Loucy (cell line): ENCODE data around the gene CHP2.

ENCODE experiments used
- H2AFZ ChIP-seq: fragments of 200-600 bp; sonication (generic); 2 replicates; pipeline ENCODE4 v1.6.0; 2016; ENCODE audit warnings: antibody characterized with exemption, mild to moderate bottlenecking, low read length, moderate library complexity
- H3F3A ChIP-seq: fragments of 200-600 bp; 2 replicates; pipeline ENCODE4 v1.6.0; 2016; ENCODE audit warnings: antibody characterized with exemption, low read depth, mild to moderate bottlenecking
- H3K27me3 ChIP-seq: fragments of 200-600 bp; sonication (generic); 2 replicates; pipeline ENCODE4 v1.6.1; 2014; ENCODE audit warnings: low read length, mild to moderate bottlenecking; ENCODE audit not compliant: insufficient read depth, poor library complexity, severe bottlenecking
- H3K36me3 ChIP-seq: fragments of 200-600 bp; sonication (generic); 2 replicates; pipeline ENCODE4 v1.6.1; 2016; ENCODE audit warnings: low read length; ENCODE audit not compliant: insufficient read depth
- H3K4me1 ChIP-seq: fragments of 200-600 bp; sonication (generic); 2 replicates; pipeline ENCODE4 v1.5.1; 2014; ENCODE audit warnings: low read length, mild to moderate bottlenecking; ENCODE audit not compliant: insufficient read depth, poor library complexity, severe bottlenecking
- H3K4me2 ChIP-seq: fragments of 200-600 bp; sonication (generic); 2 replicates; pipeline ENCODE4 v1.6.0; 2014; ENCODE audit warnings: antibody characterized with exemption, low read length, low read depth, mild to moderate bottlenecking; ENCODE audit not compliant: poor library complexity, severe bottlenecking
- H3K4me3 ChIP-seq: fragments of 200-600 bp; sonication (generic); 2 replicates; pipeline ENCODE4 v1.5.1; 2014; ENCODE audit warnings: low read length, mild to moderate bottlenecking, mixed read lengths; ENCODE audit not compliant: poor library complexity, severe bottlenecking
- H3K79me2 ChIP-seq: fragments of 200-600 bp; sonication (generic); 2 replicates; pipeline ENCODE4 v1.6.1; 2014; ENCODE audit warnings: low read length; ENCODE audit not compliant: insufficient read depth
- H3K9ac ChIP-seq: fragments of 200-600 bp; sonication (generic); 2 replicates; pipeline ENCODE4 v1.6.0; 2014; ENCODE audit warnings: mild to moderate bottlenecking, low read depth, low read length, moderate library complexity; ENCODE audit not compliant: poor library complexity, severe bottlenecking
- H3K9me2 ChIP-seq: fragments of 200-600 bp; sonication (generic); replicated peaks from 2 replicates; pipeline ENCODE4 v1.6.1; 2016; ENCODE audit warnings: low read depth, low read length, mixed read lengths
- H3K9me3 ChIP-seq: fragments of 200-600 bp; sonication (generic); 2 replicates; pipeline ENCODE4 v1.6.1; 2014; ENCODE audit warnings: mild to moderate bottlenecking, antibody characterized with exemption, low read length, low read depth; ENCODE audit not compliant: insufficient read depth
- H4K20me1 ChIP-seq: fragments of 200-600 bp; sonication (generic); 2 replicates; pipeline ENCODE4 v1.6.0; 2014; ENCODE audit warnings: antibody characterized with exemption, low read length, mild to moderate bottlenecking; ENCODE audit not compliant: insufficient read depth, poor library complexity, severe bottlenecking
- CTCF ChIP-seq: fragments of 200-600 bp; sonication (generic); conservative IDR thresholded peaks from 2 replicates; pipeline ENCODE4 v1.5.1; 2014; ENCODE audit warnings: mild to moderate bottlenecking, antibody characterized with exemption, low read length
- EZH2phosphoT487 ChIP-seq: fragments of 200-600 bp; IDR thresholded peaks from 2 replicates; pipeline ENCODE4 v1.6.1; 2018; ENCODE audit warnings: antibody characterized with exemption, mild to moderate bottlenecking, moderate library complexity, borderline replicate concordance

CHP2 gene

GRCh38 chr16:23755484-23755809 is 621 bp downstream of the CHP2 start:
- no peak overlapping the region for H3K9ac ChIP-seq
- H4K20me1 ChIP-seq, result no peaks in the 10 kb centered on the region

GRCh38 chr16:23757116-23757515 is 2.3 kb downstream of the CHP2 start:
- Histone ChIP-seq H3K9me2 (no peaks in the 10 kb centered on the region), H4K20me1 (no peaks in the 10 kb centered on the region), H3K4me1 (no peaks in the 10 kb centered on the region), H3K9me3 (no peaks in the 10 kb centered on the region), H3K27me3 (no peaks in the 10 kb centered on the region), H3K4me3 (no peak overlapping the region), H3K36me3 (no peaks in the 10 kb centered on the region), H3K79me2 (no peaks in the 10 kb centered on the region), H3K9ac (no peak overlapping the region), H2AFZ (no peak overlapping the region), H3F3A (no peaks in the 10 kb centered on the region), H3K4me2 (no peak overlapping the region)
- no peak for TF ChIP-seq CTCF
- TF ChIP-seq EZH2phosphoT487, result no peak

More at GRCh38 chr16:23755484-23755809, 621 bp downstream of the CHP2 start:
- H3K4me1 ChIP-seq, result no peaks in the 10 kb centered on the region
- TF ChIP-seq CTCF (no peak), EZH2phosphoT487 (no peak)
- H3K9me3 ChIP-seq, result no peaks in the 10 kb centered on the region
- H3K27me3 ChIP-seq, result no peaks in the 10 kb centered on the region
- H3K9me2 ChIP-seq, result no peaks in the 10 kb centered on the region
- H2AFZ ChIP-seq, result no peak overlapping the region
- H3K79me2 ChIP-seq, result no peaks in the 10 kb centered on the region
- H3K4me2 ChIP-seq, result no peak overlapping the region
- H3K36me3 ChIP-seq, result no peaks in the 10 kb centered on the region
- H3K4me3 ChIP-seq, result no peak overlapping the region
- H3F3A ChIP-seq, result no peaks in the 10 kb centered on the region

GRCh38 chr16:23757937-23758619 is 3.3 kb downstream of the CHP2 start:
- Histone ChIP-seq H3K79me2 (no peaks in the 10 kb centered on the region), H3K9me3 (no peaks in the 10 kb centered on the region), H3K4me1 (no peaks in the 10 kb centered on the region), H3F3A (no peaks in the 10 kb centered on the region), H3K9ac (no peak overlapping the region), H3K4me3 (no peak overlapping the region), H2AFZ (no peak overlapping the region), H3K4me2 (no peak overlapping the region), H4K20me1 (no peaks in the 10 kb centered on the region), H3K9me2 (no peaks in the 10 kb centered on the region), H3K36me3 (no peaks in the 10 kb centered on the region), H3K27me3 (no peaks in the 10 kb centered on the region)
- TF ChIP-seq CTCF (no peak), EZH2phosphoT487 (no peak)
